Left ventricle myocardium inferior (tissue), 1 donor: ENCODE data around the gene PCBP3. TPM values are rescaled to one million over a fixed set of nuclear protein-coding genes. Genes with fewer than 3 reads are reported as not detected.

ENCODE experiments used
- DNase-seq: peaks from one replicate; pipeline ENCODE4 v3.0.0-alpha.2; 2020
- H3K27ac ChIP-seq: fragments of 200-600 bp; replicated peaks from 2 replicates; pipeline ENCODE4 v1.8.0; 2021
- H3K27me3 ChIP-seq: fragments of 200-600 bp; 2 replicates; pipeline ENCODE4 v1.8.0; 2021; ENCODE audit warnings: low read depth
- H3K36me3 ChIP-seq: fragments of 200-600 bp; 2 replicates; pipeline ENCODE4 v1.8.0; 2021
- H3K4me1 ChIP-seq: fragments of 200-600 bp; 2 replicates; pipeline ENCODE4 v1.8.0; 2021
- H3K4me3 ChIP-seq: fragments of 200-600 bp; 2 replicates; pipeline ENCODE4 v1.8.0; 2021; ENCODE audit warnings: mild to moderate bottlenecking, moderate library complexity
- H3K9me3 ChIP-seq: fragments of 200-600 bp; replicated peaks from 2 replicates; pipeline ENCODE4 v1.8.0; 2021
- CTCF ChIP-seq: fragments of 200-600 bp; IDR thresholded peaks from 2 replicates; pipeline ENCODE4 v1.8.0; 2021; ENCODE audit warnings: antibody characterized with exemption, mild to moderate bottlenecking, borderline replicate concordance
- intact Hi-C: fragments of 100-400 bp; cut with micrococcal nuclease; formaldehyde crosslinking; loops from one replicate; pipeline ENCODE4 v1.11.0; 2022
- long read RNA-seq: library from polyadenylated mRNA; unstranded; transcript quantifications from one replicate; pipeline ENCODE4 v2.0.0, GENCODE V29; 2021
- total RNA-seq: library from RNA; stranded (reverse); fragmentation: NEBNext Ultra II Directional; extraction: Animal tissue kit (Norgen Biotek cat#: 25700); gene quantifications from one replicate; pipeline ENCODE4 v1.2.1, GENCODE V29; 2021
- donor health status: DM: no; HTN: yes; CAD: no; lungs with severe emphysema.

PCBP3 gene
- 2.9 TPM for total RNA-seq
- long read RNA-seq, partial matches to known transcripts, result 0 of 5 reads
- long read RNA-seq, other reads (novel, unspliced or antisense), result 4 of 5 reads

DNA sequence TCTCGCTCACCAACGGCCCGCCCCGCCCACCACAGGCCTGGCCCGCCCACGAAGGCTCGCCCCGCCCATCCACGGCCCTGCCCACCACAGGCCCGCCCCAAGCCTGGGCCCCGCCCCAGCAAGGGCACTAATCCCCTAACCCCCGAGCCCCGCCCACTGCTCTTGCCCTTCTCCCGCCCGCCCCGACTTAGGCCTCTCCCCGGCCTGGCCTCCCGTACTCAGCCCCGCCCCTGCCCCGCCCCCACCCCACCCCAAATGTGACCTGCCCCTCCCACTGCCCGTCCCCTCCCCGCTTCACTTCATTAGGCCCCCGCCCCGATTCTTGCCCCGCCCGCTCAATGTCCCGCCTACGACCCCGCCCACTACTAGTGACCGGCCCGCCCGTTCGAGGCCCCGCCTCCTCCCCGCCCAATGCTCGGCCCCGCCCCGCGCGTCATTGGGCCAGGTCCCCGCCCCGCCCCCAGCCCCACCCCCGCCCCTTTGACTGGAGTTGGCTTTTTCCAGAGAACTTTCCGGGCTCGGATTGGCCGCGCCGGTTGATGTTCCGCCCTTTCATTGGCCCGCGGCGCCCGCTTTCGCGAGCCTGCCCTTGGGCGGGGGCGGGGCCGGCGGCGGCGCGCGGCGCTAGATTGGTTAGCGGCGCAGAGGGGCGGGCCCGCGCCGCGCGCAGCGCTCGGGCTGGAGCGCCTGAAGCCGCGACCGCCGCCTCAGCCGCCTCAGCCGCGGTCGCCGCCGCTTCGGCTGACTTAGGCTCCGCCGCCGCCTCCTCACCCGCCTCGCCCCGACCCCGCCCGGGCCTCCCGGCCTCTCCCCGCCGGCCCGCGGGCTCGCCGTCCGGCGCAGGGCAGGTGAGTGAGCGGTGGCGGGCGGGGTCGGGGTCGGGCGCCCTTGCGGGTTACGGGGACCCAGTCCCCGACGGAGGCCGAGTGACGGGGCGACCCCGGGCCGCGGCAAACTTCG, at the start of gene PCBP3:
Gene PCBP3 (plus strand): TSS at position 705 of the 960 bp plus-strand sequence. CDS start 206,361 bp downstream, outside the sequence.
- no peak for TF ChIP-seq CTCF
- Histone ChIP-seq H3K36me3 (no peaks in the 10 kb centered on the region), H3K27me3 (peaks cover 47% of the 10 kb centered on the region), H3K9me3 (no peaks in the 10 kb centered on the region), H3K4me3 (peak within 1 kb of the TSS; percentile 68), H3K27ac (peak within 1 kb of the TSS; percentile 70), H3K4me1 (peaks cover 30% of the 10 kb centered on the region)
- intact Hi-C loops, result no loop called here
- peak; percentile 95 for DNase-seq

DNA sequence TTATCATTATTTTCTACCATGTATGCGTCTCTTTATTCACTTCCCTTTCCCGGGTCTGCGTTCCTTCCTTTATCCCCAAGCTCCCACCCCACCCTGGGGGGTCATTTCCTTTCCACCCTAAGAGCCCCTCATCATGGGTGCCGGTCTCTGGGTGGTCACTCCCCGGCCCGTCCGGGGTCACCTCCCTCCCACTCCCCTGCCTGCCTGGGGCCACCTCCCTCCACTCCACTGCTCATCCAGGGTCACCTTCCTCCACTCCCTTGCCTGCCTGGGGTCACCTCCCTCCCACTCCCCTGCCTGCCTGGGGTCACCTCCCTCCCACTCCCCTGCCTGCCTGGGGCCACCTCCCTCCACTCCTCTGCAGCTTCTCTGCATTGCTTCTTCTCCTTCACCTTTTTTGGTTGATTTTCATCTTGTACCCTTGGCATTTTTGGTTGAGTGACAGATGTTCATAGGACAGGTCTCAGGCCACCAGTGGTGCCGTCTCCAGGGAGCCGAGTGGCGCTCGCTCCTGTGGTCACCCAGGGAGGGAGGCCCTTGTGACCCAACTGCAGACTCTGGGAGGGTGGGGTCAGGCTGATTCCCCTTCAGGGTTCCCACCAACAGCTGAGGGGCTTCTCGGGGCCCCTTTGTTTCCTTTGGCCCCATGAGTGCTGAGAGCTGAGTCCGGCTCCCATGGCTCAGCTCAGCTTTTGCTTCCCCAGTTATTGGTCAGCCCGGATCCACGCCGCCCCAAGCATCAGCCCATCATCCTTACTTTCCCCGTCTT, 48.6 kb upstream of the PCBP3 start:
- TF ChIP-seq CTCF, result no peak
- H3K27me3 ChIP-seq, result peaks cover 69% of the 10 kb centered on the region
- no peaks in the 10 kb centered on the region for H3K9me3 ChIP-seq

GRCh38 chr21:45595574-45596295, 47.8 kb upstream of the PCBP3 start:
- Histone ChIP-seq H3K27me3 (peaks cover 68% of the 10 kb centered on the region), H3K9me3 (no peaks in the 10 kb centered on the region), H3K4me1 (peaks cover 11% of the 10 kb centered on the region), H3K4me3 (no peak overlapping the region), H3K36me3 (no peaks in the 10 kb centered on the region), H3K27ac (no peak overlapping the region)
- DNase-seq, result no peak
- TF ChIP-seq CTCF, result no peak
- intact Hi-C loops, result no loop called here

More for the DNA sequence above, 48.6 kb upstream of the PCBP3 start:
- H3K4me3 ChIP-seq, result no peak overlapping the region
- intact Hi-C loops, result no loop called here
- no peaks in the 10 kb centered on the region for H3K36me3 ChIP-seq
- no peak for DNase-seq
- H3K4me1 ChIP-seq, result peaks cover 16% of the 10 kb centered on the region
- H3K27ac ChIP-seq, result no peak overlapping the region

DNA sequence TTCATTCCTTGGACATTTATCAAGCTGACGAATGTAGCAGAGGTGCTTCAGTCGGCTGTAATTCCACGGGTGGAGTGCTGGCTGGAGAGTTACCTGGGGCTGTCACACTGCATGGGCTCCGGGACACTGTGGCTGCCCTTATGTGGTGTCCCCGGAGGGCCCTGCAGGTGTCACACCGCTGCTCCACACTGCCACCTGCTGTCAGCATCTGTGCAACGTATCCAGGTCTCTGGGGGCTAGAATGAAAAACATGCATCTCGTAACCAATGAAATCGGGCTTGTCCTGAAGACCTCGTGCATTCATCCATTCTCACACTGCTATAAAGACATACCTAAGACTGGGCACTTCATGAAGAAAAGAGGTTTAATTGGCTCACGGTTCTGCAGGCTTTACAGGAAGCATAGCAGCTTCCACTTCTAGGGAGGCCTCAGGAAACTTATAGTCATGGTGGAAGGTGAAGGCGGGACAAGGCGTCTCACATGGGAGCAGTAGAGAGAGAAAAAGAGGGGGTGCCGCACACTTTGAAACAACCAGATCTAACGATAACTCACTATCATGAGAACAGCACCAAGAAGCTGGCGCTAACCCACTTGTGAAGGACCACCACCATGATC, 46.7 kb upstream of the PCBP3 start:
- Histone ChIP-seq H3K27ac (no peak overlapping the region), H3K9me3 (no peaks in the 10 kb centered on the region), H3K27me3 (peaks cover 63% of the 10 kb centered on the region), H3K36me3 (no peaks in the 10 kb centered on the region), H3K4me3 (no peak overlapping the region), H3K4me1 (peaks cover 6% of the 10 kb centered on the region)
- intact Hi-C loops, result no loop called here
- DNase-seq, result peak; percentile 70
- peak; percentile 83 for TF ChIP-seq CTCF

DNA sequence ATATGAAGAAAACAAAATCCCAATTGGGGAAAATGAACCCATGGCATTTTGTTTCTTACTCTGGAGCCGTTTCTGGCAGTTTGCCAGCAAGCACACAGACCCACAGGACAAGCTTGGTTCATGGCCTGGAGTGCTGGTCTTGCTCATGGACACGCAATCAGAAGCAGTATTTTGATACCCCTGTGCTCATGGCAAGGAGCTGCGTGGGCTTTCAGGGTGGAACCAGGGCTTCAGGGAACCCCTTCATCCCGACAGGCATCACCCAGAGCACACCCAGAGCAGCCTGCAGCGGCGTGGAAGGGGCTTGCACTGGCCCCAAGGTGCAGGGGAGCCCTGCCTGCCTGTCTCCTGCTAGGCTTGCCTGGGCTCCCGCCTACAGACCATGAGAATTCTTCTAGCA, 45.4 kb upstream of the PCBP3 start:
- TF ChIP-seq CTCF, result no peak
- no peak overlapping the region for H3K4me3 ChIP-seq
- DNase-seq, result no peak
- H3K4me1 ChIP-seq, result no peaks in the 10 kb centered on the region
- peaks cover 67% of the 10 kb centered on the region for H3K27me3 ChIP-seq
- peaks cover 10% of the 10 kb centered on the region for H3K9me3 ChIP-seq
- no peaks in the 10 kb centered on the region for H3K36me3 ChIP-seq
- intact Hi-C loops, result no loop called here
- H3K27ac ChIP-seq, result no peak overlapping the region
